ENCODE data around the gene GBP5.

Gene GBP5

GRCh38 chr1:89273324-89273778 is 691 bp upstream of the GBP5 start:
- H3K4me2 ChIP-seq (ENCODE audit: low read length), result no peak overlapping the region
- peaks cover 11% of the 10 kb centered on the region for H3K4me1 ChIP-seq

GRCh38 chr1:89271341-89272015 is 1.2 kb downstream of the GBP5 start:
- Histone ChIP-seq H3K9me3 (ENCODE audit: control insufficient read depth, low read length) (no peaks in the 10 kb centered on the region), H3K36me3 (ENCODE audit: control insufficient read depth, insufficient read depth, low read length) (no peaks in the 10 kb centered on the region), H3K27ac (no peak overlapping the region), H3K4me2 (ENCODE audit: low read length) (no peak overlapping the region), H3K4me3 (ENCODE audit: low read depth, low read length) (no peak overlapping the region), H3K27me3 (ENCODE audit: control insufficient read depth, insufficient read depth, low read length) (no peaks in the 10 kb centered on the region), H3K79me2 (no peaks in the 10 kb centered on the region), H3K4me1 (peaks cover 11% of the 10 kb centered on the region), H2AFZ (no peak overlapping the region), H3K9ac (no peak overlapping the region)
- TF ChIP-seq CTCF (IDR thresholded peaks at IDR 0.05), result no peak

More at GRCh38 chr1:89273324-89273778, 691 bp upstream of the GBP5 start:
- Histone ChIP-seq H3K27me3 (ENCODE audit: control insufficient read depth, insufficient read depth, low read length) (no peaks in the 10 kb centered on the region), H3K9me3 (ENCODE audit: control insufficient read depth, low read length) (no peaks in the 10 kb centered on the region), H3K9ac (no peak overlapping the region), H3K79me2 (no peaks in the 10 kb centered on the region), H3K4me3 (ENCODE audit: low read depth, low read length) (no peak overlapping the region), H3K36me3 (ENCODE audit: control insufficient read depth, insufficient read depth, low read length) (no peaks in the 10 kb centered on the region), H2AFZ (no peak overlapping the region), H3K27ac (no peak overlapping the region)
- TF ChIP-seq CTCF (IDR thresholded peaks at IDR 0.05), result no peak

GRCh38 chr1:89270423-89270822 is 2.2 kb downstream of the GBP5 start:
- H3K27ac ChIP-seq, result no peak overlapping the region
- H3K79me2 ChIP-seq, result no peaks in the 10 kb centered on the region
- TF ChIP-seq CTCF (IDR thresholded peaks at IDR 0.05), result no peak
- H3K9me3 ChIP-seq (ENCODE audit: control insufficient read depth, low read length), result no peaks in the 10 kb centered on the region
- H3K4me2 ChIP-seq (ENCODE audit: low read length), result no peak overlapping the region
- no peak overlapping the region for H3K4me3 ChIP-seq (ENCODE audit: low read depth, low read length)
- peaks cover 9% of the 10 kb centered on the region for H3K4me1 ChIP-seq
- no peak overlapping the region for H2AFZ ChIP-seq
- H3K9ac ChIP-seq, result no peak overlapping the region
- H3K36me3 ChIP-seq (ENCODE audit: control insufficient read depth, insufficient read depth, low read length), result no peaks in the 10 kb centered on the region
- H3K27me3 ChIP-seq (ENCODE audit: control insufficient read depth, insufficient read depth, low read length), result no peaks in the 10 kb centered on the region

- Histone ChIP-seq H3K36me3 (ENCODE audit: control insufficient read depth, insufficient read depth, low read length) (no peaks in the 10 kb centered on the region), H3K4me1 (peaks cover 2% of the 10 kb centered on the region), H3K4me2 (ENCODE audit: low read length) (no peak overlapping the region), H2AFZ (no peak overlapping the region), H3K9me3 (ENCODE audit: control insufficient read depth, low read length) (no peaks in the 10 kb centered on the region), H3K79me2 (no peaks in the 10 kb centered on the region), H3K27me3 (ENCODE audit: control insufficient read depth, insufficient read depth, low read length) (no peaks in the 10 kb centered on the region), H3K9ac (no peak overlapping the region), H3K27ac (no peak overlapping the region), H3K4me3 (ENCODE audit: low read depth, low read length) (no peak overlapping the region)
- no peak for TF ChIP-seq CTCF (IDR thresholded peaks at IDR 0.05)
These were observed 3.4 kb downstream of the GBP5 start for GRCh38 chr1:89269277-89269676.

- H3K27me3 ChIP-seq (ENCODE audit: control insufficient read depth, insufficient read depth, low read length), result no peaks in the 10 kb centered on the region
- H3K9ac ChIP-seq, result no peak overlapping the region
- H3K27ac ChIP-seq, result no peak overlapping the region
- no peak overlapping the region for H2AFZ ChIP-seq
- no peak for TF ChIP-seq CTCF (IDR thresholded peaks at IDR 0.05)
- no peaks in the 10 kb centered on the region for H3K9me3 ChIP-seq (ENCODE audit: control insufficient read depth, low read length)
- peak overlapping the region; percentile 47 for H3K4me2 ChIP-seq (ENCODE audit: low read length)
- no peaks in the 10 kb centered on the region for H3K79me2 ChIP-seq
- no peaks in the 10 kb centered on the region for H3K36me3 ChIP-seq (ENCODE audit: control insufficient read depth, insufficient read depth, low read length)
- no peak overlapping the region for H3K4me3 ChIP-seq (ENCODE audit: low read depth, low read length)
- H3K4me1 ChIP-seq, result peaks cover 13% of the 10 kb centered on the region
These were observed 10.0 kb downstream of the GBP5 start for GRCh38 chr1:89262643-89263042.
